Pons (tissue), 1 donor: ENCODE results near the gene STARD7.
"Not testable (repeated sequence)": the region's sequence is repeated elsewhere in the genome, so short reads cannot be mapped to it uniquely, and the experiment has no call there.

Experiments used
- DNase-seq: peaks from one replicate; pipeline ENCODE4 v3.0.0-alpha.2; 2016; ENCODE audit warnings: low spot score

Gene STARD7, protein sequence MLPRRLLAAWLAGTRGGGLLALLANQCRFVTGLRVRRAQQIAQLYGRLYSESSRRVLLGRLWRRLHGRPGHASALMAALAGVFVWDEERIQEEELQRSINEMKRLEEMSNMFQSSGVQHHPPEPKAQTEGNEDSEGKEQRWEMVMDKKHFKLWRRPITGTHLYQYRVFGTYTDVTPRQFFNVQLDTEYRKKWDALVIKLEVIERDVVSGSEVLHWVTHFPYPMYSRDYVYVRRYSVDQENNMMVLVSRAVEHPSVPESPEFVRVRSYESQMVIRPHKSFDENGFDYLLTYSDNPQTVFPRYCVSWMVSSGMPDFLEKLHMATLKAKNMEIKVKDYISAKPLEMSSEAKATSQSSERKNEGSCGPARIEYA

DNA sequence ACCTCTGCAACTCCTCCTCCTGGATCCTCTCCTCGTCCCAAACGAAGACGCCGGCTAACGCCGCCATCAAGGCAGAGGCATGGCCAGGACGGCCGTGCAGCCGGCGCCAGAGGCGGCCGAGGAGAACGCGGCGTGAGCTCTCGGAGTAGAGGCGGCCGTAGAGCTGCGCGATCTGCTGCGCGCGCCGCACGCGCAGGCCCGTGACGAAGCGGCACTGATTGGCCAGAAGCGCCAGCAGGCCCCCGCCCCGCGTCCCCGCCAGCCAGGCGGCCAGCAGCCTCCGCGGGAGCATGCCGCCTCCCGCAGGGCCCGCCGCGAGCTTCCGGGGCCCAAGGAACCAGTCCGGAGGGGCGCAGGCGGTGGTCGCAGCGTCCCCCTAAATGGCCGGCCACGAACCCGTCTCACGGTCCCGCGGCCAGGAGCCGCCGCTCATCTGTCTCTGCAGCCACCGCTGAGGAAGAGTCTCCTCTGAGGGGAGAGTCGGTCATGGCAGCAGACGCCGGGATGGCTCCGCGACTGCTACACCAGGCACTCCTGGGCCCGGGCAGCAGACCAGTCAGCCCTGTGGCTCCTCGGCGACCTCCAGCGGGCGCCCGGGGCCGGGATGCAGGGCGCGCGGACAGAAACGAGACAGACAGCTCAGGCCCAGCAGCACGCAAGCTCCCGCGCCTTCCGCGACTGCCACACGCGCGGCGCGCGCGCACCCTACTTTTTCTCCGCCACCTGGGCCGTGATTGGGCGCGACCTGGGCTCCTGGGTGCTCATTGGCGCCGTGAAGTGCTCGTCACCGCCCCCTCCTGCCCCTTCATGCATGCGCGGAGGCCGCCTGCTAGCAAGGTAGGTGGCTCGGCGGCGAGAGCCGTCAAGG, at the start of gene STARD7:
STARD7 (minus strand) TSS at position 685 of the 868 bp plus-strand sequence; CDS start at position 292, 393 bp downstream.
- peak; percentile 94 for DNase-seq

DNA sequence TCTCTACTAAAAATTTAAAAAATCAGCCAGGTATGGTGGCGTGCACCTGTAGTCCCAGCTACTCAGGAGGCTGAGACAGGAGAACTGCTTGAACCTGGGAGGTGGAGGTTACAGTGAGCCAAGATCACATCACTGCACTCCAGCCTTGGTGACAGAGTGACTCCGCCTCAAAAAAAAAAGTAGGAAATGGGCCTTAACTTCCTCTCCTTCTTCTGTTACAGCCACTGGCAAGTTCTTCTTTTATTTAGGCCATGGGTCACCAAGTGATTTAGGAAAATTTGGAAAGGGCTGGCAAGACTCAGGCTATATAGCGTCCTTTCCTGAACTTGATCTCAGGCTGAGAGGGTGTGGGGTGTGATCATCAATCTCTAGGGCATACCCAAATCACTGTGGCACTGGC, 49.1 kb upstream of the STARD7 start:
- DNase-seq, result not testable (repeated sequence)

DNA sequence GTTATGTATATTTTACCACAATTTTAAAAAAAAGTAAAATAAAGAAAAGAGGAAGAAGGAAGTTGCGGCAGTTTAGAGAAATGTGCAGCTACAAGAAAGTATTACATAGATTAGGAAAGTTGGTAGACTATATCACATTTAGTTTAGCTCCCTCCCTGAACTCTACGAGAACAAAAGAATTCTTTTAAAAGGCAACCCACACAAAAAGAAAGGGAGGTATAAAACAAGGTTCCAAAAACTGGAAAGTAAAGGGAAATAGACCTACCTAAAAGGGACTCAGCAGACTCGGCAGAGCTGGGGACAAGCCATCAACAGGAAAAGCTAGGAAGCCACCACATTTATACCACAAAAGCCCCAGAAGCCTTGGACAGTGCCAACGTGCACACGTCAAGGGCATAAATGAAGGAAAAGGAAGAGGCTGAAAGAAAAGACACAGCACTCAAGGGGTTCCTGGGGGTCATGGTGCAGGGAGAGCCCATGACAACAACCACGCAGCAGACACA, 48.0 kb upstream of the STARD7 start:
- no peak for DNase-seq

DNA sequence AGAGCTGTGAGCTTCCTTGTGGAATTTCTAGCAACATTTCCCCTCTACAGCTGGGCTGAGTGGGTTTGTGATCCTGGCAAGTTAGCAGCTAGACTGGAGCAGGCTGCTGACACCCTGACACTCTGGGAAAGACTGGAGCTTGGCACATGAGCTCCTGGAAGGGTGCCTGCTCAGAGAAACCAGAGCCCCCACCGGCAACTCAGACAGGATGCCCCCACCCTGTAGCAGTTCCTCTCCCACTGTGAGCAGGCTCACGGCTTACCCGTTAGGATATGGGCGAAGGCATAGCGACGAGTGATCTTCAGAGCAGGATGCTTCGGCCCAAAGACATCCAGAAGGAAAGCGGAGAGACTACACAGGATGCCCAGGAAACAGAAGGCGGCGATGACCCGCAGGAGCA, 45.9 kb upstream of the STARD7 start:
- no peak for DNase-seq

DNA sequence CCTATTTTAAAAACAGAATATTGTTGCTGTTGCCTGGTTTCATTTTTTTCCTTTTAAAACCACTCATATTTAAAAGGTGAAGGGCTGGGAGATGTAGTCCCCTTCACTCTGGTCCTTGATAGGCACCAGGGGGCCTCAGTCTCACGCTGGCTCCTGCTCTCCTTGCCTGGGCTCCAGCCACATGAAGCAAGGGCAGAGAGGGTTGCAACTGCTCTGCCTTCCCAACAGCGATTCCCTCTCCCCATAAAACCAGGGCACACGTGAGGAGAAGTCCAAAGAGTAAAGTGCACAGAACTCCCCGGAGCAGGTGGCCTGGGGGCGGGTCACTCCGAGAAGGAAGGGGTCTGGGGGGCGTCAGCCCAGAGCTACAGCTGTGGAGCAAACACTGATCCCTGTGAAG, 44.4 kb upstream of the STARD7 start:
- DNase-seq, result no peak

DNA sequence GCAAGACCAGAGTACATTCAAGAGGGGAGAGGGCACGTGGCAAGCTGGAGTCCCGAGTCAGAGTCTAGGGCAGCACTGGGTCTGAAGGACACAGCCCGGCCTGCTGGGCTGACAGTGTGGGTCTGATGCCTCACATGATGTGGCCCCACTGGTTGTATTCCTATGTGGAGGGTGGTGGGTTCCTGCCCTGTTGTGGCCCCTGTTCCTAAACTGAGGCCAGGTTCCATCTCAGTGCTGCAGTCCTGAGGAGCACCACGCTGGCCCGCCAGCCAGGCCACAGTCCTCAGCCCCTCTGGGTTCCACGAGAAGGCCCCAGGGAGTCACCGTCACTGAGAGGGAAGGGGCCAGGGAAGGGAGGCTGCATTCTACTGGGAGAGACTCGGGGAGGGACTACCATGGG, 43.9 kb upstream of the STARD7 start:
- DNase-seq, result no peak

DNA sequence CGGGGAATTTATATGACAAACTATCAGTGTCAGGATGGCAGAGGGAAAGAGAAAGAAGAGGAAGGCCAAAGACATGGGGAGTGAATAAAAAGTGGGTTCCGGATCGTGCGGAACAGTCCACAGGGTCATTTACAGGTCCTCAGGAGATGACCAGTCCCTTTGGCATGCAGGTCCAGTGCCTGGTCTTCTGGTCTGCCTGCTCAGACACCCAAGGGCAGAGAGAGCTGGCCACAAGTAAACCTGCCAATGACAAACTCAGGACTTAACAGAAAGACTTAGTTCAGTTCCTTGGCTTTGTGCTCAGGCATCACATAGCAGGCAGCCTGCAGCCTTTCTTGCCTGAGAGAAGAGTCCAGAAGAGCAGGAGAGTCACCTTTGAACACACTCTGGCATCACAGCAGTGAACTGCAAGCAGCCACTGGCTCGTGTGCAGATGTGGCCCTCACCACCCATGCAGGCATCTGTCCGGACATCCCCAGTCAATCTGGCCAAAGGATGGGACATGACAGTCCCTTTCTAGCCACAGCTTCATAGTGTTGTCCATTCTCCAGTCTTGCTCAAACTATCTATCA, 43.2 kb upstream of the STARD7 start:
- no peak for DNase-seq

DNA sequence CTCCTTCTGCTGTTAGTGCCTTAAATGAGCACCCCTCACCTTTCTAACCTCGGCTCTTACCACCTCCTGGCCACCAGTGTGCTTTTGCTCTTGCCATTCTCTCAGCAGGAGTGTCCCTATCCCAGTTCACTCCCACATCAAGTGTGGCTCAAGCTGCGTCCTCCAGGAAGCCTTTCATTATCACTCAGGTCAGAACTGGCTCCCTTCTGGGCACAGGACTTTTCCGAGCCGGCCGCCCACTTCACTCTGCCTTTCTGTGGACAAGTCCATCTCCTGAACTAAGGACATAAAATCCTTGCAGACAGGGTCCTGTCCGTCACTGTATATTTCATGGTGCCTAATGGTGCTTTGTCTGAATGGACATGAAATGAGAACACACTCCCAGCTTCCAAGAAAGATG, 41.6 kb upstream of the STARD7 start:
- no peak for DNase-seq

DNA sequence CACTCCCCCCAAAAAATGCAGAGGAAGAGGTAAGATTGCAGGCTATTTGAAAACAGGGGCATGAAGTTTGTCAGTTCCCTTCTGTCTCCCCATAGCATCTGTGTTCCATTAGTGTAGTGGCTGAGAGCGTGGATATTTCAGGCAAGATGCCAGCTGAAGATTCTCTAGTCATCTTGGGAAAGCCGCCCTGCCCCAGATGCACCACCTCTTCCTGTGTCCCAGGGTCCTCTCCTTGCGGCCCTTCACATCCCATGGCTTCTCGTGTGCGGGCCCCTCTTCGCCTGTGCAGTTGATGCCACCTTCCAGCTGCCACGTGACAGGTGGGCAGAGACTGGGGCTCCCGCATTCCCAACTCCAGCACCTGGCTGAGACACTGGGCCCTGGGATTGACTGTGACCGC, 41.0 kb upstream of the STARD7 start:
- no peak for DNase-seq

DNA sequence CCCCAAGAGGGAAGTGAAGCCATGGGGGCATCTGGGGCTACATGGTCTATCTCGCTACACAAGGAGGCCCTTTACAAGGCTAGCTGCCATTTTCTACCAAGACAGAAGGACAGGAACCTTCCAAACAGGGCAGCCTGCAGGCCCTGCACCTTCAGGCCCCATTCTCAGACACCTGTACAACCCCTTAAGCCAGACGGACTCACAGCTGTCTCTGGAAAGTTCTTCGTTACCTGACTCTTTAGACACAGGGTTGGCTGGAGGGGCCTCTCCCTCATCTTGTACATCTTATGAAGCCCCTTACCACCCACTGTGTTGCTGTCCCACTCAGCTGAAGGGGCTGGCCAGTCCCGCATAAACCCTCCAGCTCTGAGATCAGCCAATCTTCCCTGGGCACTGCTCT, 40.0 kb upstream of the STARD7 start:
- DNase-seq, result no peak

DNA sequence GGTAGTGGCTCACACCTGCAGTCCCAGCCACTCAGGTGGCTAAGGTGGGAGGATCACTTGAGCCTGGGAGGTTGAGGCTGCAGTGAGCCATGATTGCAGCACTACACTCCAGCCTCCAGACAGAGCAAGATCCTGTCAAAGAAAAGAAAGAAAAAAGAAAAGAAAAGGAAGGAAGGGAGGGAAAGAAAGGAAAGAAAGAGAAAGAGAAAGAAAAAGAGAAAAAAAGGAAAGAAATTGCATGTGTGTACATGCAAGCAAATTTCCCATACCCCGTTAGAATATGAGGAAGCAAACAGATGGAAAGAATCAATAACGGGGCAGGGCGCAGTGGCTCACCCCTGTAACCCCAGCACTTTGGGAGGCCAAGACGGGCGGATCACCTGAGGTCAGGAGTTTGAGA, 39.3 kb upstream of the STARD7 start:
- no peak for DNase-seq

DNA sequence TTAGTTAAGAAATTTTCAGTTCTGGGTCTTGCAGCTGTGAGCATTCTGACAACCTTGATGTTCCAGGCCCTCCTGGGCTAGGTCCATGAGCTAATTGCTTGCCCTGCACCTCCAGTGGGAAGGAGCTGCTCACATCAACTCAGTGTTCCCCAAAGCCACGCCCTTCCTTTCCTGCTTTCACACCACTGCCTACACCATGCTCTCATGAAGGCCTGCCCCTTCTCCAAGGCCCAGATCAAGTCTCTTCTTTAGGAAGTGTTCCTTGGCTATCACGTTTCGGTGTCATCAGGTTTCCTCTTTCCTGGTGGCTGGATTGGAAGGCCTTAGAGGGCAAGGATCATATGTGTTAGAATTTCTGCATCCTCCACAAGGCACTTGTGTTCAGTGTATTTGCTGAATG, 38.4 kb upstream of the STARD7 start:
- no peak for DNase-seq

DNA sequence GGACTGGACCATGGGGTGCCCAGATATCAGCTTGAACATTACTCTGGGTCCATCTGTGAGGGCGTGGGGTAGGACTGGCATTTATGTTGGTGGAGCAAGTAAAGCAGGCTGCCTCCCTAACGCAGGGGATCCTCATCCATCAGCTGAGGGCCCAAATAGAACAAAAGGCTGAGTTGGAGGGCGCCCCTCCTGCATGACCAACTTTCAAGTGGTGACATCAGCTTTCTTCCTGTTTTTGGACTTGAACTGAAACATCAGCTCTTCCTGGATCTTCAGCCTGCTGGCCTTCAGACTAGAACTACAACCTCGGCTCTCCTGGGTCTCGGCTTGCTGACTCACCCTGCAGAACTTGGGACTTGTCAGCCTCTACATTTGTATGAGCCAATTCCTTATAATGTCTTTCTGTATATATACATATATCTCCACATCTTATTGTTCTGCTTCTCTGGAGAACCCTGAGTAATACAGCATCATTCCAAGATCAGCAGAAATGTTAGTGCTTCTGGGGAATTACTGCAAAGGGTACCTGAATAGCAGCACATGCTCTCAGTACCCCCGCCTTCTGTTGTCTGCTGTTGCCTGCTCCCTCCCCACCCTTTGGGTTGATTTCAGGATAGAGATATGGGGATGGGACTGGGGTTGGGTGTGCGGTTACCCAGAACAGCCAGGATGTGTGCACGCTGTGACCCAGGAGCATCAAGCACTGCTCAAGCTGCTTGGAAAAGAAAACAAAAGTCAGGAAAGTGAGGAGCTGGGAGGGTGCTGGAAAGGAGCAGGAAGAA, 37.2 kb upstream of the STARD7 start:
- DNase-seq, result no peak

DNA sequence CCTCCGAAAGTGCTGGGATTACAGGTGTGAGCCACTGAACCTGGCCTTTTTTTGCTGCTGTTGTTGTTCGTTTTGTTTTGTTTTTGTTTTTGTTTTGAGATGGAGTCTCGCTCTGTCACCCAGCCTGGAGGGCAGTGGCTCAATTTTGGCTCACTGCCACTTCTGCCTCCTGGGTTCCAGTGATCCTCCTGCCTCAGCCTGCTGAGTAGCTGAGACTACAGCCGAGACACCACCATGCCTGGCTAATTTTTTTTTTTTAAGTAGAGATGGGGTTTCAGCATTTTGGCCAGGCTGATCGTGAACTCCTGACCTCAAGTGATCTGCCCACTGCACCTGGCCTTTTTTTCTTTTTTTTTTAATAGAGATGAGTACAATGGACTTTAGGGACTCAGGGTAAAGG, 35.2 kb upstream of the STARD7 start:
- no peak for DNase-seq

DNA sequence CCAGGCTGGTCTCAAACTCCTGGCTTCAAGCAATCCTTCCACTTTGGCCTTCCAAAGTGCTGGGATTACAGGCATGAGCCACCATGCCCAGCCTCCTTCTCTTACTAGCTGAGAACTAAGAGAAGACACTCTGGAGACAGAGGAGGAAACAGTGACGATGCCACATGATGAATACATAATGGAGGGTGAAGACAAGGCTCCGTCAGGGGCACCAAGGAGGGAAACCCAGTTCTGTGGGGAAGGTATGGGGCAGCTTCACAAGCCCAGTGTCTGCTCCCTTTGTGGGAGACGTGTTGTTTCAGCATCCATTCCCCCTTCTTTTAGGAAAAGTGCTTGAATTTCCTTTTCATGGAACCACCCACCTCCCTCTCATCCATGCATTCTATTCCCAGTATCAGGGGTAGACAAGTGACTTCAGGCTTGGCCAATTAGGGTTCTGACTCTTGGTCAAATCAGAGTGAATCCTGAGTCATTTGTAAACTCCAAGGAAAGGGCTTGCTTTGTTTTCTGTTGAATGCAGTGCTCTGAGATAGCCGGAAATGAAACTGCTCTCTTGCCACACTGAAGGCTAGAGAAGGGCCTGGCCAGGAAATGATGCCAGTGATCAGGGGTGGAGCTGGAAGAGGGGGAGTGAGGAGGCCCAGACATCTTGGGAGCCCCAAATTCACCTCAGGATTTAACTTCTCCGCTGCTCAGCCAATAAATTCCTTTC, 33.4 kb upstream of the STARD7 start:
- peak; percentile 92 for DNase-seq

DNA sequence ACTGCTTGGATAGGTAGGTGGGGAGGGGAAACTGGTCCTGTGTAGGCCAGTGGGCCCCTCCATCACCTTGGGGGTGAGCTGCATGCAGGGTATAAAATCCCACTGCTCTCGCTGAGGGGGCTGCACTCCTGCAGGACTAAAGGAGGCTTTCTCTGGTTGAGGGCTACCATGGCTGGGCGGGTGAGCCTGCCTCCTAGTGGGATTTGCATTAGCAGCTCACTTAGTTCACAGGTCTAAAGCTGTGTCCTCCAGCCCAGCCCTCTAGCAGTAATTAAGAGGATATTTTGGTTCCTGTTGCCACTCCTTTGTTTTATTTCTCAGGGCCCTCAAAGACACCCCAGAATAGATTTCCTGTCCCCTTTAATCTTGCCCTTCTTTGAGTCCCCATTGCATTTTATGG, 32.6 kb upstream of the STARD7 start:
- no peak for DNase-seq

DNA sequence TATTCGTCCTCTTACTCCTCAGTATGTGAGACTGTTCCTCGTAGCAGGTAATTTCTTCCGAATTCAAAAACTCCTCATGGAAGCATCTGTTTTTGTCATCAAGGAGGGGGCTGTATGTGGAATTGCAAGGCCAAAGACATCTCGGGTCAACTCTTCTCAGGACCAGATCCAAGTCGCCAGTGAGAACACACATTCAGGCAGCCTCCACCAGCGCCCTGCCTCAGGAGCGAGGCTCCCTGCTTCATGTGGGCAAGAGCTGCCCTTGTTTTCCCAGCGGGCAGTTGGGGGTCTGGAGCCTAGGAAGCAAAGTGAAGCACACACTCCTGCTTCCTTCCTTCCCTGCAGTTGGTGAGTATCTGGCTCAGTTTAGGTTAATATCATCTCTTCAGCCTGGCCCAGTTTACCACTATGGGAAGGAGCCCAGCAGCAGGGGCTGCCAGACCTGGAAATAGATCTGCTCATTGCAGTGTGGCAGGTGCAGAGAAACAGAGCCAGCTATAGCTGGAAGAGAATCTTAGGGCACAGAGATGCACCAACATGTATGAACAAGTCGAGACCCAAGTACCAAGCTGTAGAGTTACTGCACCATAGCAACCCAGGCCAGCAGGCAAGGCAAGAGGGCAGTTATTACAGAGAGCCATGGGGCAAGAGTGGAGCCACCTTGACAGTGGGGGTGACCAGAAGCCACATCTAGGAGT, 31.9 kb upstream of the STARD7 start:
- no peak for DNase-seq

DNA sequence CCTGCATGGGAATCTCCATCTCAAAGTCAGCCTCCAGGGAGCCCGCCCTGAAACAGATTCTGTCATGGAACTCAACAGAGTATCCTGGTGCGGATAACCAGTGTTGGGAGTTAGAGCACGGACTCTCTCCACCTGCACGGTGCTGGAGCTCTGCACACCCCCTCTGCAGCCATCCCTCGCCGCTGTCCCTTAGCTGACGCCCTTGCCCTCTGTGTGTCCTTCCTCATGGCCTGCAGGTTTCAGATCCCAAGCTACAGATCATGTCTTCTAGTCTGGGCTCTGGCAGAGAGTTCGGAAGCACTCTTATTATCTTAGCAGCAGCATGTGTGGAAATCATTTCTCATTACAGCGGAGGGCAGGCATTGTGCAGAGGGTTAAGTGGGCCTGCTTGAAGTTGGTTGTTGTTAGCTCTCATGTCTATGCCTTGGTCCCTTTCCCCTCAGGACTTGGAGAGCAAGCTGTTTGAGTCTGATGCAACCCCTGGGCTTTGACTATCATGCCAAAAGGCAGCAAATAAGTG, 31.2 kb upstream of the STARD7 start:
- DNase-seq, result no peak

DNA sequence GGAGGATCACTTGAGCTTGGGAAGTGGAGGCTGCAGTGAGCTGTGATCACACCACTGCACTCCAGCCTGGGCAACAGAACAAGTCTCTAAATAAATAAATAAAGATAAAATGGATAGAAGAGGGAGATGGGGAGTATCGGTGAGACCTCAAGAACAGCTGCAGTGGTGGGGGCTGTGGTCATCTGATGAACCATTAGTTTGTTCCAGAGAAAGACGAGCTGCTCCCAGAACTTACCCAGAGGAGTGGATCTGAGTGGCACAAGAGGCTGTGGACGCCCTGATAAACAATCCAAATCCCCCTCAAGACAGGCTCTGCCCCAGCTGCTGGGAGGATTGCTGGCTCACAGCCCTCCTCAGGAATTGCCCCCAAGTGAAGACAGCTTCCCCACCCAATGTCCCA, 30.5 kb upstream of the STARD7 start:
- DNase-seq, result no peak

DNA sequence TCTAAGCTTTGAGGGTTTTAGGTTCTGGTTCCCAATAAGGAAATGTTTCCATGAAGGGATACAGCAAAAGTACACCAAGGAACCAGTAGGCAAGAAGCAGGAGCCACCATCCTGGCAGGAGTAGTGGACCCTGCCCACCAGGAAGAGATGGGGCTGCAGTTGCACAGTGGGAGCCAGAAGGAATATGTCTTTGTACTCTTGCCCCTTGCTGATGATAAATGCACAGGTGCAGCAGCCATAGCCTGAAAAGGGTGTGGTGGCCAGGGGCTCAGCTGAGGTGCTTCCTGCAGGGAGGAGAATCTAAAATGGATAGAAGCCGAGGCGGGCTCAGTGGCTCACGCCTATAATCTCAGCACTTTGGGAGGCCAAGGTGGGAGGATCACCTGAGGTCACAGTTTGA, 29.6 kb upstream of the STARD7 start:
- no peak for DNase-seq

DNA sequence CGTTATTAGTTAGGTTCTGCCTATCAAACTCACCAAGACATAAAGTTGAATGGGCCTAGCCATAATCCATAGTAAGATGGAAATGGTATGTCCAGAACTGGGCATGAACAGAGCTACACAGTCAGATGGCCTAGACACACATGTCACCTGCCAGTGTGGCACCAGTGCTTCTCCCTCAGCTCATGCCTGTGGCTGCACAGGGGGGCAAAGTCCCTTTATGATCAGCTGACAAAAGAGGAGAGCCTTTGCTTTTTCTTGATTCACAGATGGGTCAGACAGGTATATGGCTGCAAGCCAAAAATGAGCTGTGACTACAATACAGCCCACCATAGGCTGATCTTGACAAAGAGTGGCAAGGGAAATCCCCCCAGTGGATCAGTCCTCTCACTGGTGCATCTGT, 28.3 kb upstream of the STARD7 start:
- DNase-seq, result no peak
